ENCODE results near the gene PAM. TPM values are rescaled to one million over a fixed set of nuclear protein-coding genes. Genes with fewer than 3 reads are reported as not detected.
A peak's percentile ranks its signal among the peaks of the same experiment; 100 is the strongest.

PAM gene
- total RNA-seq, 4 donors from 2014 or later = 113 to 178 (median 130) TPM

- peak; percentile 48 for ATAC-seq (ENCODE audit: low FRiP score)
- DNase-seq (ENCODE audit: low spot score) = no peak
- no peak for TF ChIP-seq CTCF (IDR thresholded peaks at IDR 0.05)
These were observed 41.4 kb downstream of the PAM start for GRCh38 chr5:102796498-102796897.

DNA sequence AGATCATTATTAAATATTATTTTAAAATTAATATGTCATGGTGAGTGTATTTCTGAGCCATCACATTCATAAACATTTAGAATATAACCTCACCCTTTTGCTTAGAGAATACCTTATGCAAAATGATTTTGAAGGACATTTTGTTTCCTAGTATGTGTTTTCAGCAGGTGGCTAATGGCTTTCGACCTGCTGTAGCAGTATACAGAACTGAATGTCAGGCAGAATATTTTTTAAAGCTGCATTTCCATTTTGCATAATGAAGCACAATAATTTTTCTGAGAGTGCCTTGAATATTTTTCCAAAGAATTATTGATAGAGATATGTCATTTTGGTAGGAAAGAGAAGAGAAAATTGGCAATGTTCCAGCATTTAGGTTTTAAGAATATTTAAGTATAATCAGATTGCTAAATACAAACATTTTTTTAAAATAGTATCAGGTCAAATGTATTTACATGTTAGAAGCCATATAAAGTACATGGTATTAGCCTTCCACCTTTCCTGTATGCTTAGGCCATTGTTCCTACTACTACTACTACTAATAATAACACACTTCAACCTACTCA, 42.3 kb downstream of the PAM start:
- no peak for TF ChIP-seq CTCF (IDR thresholded peaks at IDR 0.05)
- DNase-seq (ENCODE audit: low spot score) (no peak), ATAC-seq (ENCODE audit: low FRiP score) (no peak)

DNA sequence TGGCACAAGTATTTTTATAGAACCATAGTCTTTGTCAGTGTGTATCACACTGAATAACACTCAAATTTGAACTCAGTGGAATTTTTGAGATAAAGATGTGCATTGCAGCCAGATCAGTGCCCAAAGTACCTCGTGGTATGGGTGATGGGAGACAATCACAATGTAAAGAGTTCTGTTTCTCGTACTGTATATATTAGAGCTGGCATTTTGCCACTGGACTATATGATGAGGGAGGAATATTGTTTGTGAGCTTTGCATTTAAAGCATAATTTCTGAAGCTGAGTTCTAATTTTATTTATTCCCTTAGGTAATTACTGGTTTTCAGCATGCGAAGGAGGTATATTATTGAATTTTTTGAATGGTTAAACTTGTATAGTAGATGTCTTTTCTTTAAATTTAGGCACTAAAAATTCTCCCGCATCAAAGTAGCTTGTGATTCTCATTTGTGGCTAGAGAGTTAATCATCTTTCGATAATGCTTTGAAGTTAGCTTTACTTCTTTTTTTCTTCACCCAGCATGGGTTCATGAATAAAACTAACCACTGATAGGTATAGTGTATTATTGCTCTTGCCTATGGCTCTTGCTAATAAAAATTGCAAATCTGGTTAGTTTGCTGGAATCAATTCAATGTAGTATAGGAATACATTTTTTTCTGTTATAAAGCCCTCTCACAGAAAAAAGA, 43.1 kb downstream of the PAM start:
- no peak for TF ChIP-seq CTCF (IDR thresholded peaks at IDR 0.05)
- DNase-seq (ENCODE audit: low spot score) (no peak), ATAC-seq (ENCODE audit: low FRiP score) (no peak)

DNA sequence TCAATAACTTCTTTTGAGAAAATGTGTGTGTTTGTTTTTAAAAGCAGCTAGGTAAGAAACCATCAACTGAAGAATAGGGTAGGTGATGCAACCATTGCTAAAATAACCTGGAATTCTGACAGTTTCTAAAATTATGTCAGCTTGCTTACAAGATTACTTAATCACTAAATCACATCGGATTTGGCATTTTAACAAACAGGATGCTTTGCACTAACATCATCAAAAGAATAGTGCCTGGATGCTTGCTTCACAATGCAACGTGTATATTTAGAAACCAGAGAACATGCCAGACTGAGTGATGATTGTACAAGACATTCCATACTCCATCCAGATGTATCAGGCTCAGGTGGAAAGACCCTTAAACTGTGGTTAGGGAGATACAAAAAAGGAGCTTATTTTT, 43.9 kb downstream of the PAM start:
- ATAC-seq (ENCODE audit: low FRiP score) (no peak), DNase-seq (ENCODE audit: low spot score) (no peak)
- no peak for TF ChIP-seq CTCF (IDR thresholded peaks at IDR 0.05)

DNA sequence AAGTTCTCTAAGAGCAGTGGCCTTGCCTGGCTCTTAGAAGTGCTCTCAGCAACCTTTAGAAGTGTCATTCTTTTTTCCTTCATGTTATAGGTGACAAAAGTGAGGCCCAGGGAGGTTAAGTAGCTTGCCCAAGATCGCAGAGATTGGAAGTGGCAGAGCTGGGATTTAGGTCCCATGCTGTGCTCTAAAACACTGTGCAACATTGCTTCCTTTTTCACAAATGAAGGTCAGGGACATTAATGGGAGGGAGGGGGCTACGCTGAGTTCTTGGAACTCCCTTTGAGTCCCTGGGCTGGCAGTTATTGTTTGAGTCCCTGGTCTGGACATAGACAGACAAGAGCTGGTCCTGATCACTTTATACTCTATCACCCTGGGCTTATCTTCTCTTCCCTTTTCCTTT, 45.3 kb downstream of the PAM start:
- no peak for TF ChIP-seq CTCF (IDR thresholded peaks at IDR 0.05)
- DNase-seq (ENCODE audit: low spot score) (no peak), ATAC-seq (ENCODE audit: low FRiP score) (no peak)

DNA sequence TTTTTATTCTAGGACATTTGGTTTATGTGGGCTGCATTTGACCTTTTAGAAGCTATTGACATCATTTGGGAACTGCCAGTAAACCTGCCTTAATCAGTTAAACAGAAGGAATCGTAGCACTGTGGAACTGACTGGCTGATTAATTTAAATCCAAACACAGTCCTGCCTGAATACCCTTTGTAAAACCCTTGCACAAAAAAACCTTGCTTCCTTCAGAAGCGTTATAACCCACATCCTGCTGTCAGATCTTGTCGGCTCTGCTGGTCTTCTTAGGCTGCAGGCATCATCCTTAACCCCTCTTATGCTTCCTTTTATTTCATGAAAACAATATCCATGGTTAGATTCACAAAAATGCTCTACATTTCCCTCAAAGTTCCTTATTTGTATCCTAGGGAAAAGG, 46.3 kb downstream of the PAM start:
- no peak for TF ChIP-seq CTCF (IDR thresholded peaks at IDR 0.05)
- no peak for DNase-seq (ENCODE audit: low spot score)
- no peak for ATAC-seq (ENCODE audit: low FRiP score)

Measured in omental fat pad (tissue), 4 donors.